HG03135 (cell line): ENCODE measurements around the gene CATSPERD.

Experiments used
- ATAC-seq: cut with Tn5 transposase; IDR thresholded peaks from one replicate; pipeline ENCODE4 v1.9.1; 2021; ENCODE audit warnings: mild to moderate bottlenecking, moderate library complexity; ENCODE audit not compliant: unreplicated experiment

Gene CATSPERD

GRCh38 chr19:5801796-5802619, 81.6 kb downstream of the CATSPERD start:
- ATAC-seq: no peak

DNA sequence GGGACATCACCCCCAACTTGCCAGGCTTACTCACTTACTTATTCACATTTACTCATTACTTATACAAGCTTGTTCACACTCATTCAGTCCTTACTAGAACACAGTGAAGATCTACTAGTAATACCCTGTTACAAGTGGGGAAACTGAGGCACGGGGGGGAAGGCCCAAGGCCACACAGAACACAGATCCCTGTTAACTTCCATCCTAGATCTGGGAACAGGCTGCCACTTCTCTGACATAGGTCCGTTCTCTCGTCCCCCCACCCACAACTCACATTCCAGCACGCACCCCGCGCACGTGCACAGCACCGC, 83.0 kb downstream of the CATSPERD start:
- ATAC-seq: no peak

GRCh38 chr19:5803752-5804515, 83.5 kb downstream of the CATSPERD start:
- peak; percentile 86 for ATAC-seq

DNA sequence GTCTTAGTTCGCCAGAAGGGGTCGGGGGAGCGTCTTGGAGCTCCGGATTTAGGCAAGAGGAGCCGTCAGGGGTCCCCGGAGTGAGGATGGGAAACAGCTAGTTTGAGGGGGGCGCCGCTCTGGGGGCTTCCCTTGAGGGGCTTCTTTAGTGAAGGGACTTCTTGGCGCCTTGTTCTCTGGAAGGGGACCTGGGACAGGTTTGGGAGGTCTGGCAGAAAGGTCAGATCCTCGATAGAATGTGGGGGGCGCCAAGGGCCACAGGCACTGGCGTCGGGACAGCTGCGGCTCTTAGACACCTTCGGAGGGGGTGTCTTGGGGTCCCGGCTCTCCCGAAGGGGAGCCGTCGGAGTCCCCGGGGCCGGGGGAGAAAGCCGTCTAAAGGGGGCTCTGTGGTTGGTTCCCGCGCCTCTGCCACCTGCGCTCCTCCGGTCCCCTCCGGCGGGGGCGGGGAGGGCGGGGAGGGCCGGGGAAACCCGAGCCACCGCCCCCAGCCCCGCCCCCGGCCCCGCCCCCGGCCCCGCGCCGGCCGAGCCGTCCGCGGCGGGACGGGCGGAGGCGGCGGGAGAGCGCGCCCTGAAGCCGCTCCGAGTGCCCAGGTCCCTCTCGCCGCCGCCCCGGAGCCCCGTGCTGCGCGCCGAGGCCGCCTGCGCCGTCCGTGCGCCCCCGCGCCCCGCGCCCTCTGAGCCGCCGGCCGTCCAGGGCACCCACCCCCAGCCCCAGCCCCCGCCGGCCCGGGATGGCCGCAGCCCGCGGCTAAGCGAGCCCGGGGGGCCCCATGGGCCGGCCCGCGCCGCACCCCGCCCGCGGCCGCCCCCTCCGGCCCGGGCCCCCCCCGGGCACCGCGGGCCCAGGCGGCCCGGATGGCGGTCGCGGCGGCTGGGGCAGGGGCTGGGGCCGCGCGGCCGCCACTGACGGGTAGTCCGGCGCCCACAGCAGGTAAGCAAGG, 84.4 kb downstream of the CATSPERD start, which contains the start of gene NRTN:
NRTN (plus strand) TSS at position 552 of the 946 bp plus-strand sequence. CDS start 19,099 bp downstream, outside the sequence.
- no peak for ATAC-seq

DNA sequence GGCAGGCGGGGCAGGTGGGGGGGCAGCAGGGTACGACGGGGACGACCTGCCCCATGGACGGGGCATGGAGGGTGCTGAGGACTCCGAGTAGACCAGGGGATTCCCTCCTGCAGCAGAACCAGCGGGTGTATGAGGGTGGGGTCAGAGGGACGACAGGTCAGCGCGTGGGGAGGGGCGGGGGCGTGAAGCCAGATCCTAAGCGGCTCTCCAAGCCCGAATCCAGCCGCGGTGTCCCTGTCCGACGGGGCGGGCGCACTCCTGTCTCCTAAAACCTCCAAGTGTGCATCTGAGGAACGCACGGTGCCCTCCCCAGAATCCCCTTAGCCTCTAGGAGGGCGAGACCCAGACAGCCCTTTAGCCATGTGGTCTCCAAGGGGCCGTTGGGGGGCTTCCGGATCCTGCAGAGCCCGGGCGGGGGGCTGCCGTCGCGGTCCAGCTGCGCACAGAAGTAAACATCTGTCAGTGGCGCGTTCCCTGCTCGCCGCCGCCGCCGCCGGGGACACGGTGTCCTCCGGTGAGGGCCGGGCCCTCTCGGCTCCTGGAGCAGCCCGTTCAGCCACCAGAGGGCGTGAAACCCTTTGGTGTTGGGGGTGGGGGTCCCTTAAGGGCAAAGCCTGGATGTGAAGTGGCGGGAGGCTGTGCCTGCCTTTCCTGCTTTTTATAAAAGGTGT, 85.2 kb downstream of the CATSPERD start:
- ATAC-seq: no peak

GRCh38 chr19:5806133-5806489, 85.7 kb downstream of the CATSPERD start:
- no peak for ATAC-seq

- no peak for ATAC-seq
Measured at GRCh38 chr19:5806905-5807304, 86.5 kb downstream of the CATSPERD start.

- no peak for ATAC-seq
Measured at GRCh38 chr19:5808120-5808816, 87.8 kb downstream of the CATSPERD start.

DNA sequence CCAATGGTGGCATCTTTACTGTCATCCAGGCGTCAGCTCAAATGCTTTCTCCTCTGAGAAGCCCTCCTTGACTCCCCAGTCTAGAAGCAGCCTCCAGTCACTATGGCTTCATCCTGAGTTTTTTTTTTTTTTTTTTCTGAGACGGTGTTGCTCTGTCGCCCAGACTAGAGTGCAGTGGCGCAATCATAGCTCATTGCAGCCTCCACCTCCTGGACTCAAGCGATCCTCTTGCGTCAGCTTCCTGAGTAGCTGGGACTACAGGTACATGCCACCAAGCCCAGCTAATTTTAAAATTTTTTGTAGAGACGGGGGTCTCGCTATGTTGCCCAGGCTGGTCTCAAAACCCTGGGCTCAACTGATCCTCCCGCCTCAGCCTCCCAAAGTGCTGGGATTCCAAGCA, 88.6 kb downstream of the CATSPERD start:
- ATAC-seq: no peak

DNA sequence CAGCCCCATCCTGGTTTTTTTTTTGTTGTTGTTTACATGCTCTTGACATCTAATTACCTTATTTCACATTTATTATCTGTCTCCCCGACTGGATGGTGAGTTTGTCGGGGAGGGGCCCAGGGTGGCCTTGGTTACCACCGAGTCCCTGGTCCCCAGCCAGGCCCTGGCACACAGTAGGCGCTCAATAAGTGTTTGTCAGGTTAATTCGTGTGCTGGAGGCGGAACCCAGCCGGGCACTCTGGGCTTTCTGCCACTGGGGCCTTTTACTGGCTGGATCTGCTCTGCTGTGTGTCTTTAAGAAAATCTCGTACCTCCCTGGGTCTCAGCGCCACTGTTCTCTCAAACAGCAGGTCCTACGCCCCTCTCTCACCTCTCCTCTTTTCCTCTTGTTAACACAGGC, 89.0 kb downstream of the CATSPERD start:
- ATAC-seq: no peak

DNA sequence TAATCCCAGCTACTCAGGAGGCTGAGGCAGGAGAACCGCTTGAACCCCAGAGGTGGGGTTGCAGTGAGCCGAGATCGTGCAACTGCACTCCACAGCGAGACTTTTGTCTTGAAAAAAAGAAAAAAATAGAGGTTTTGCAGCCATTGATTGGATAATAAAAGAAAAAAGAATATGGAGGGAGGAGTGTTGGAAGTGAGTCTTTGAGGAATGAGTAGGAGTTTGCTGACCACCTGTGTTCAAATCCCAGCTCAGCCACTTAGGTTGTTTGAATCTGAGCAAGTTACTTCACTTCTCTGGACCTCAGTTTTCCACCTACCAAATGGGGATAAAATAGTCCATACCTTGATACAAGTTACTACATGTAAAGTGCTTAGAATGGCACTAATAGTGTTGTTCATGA, 90.7 kb downstream of the CATSPERD start:
- ATAC-seq: no peak

DNA sequence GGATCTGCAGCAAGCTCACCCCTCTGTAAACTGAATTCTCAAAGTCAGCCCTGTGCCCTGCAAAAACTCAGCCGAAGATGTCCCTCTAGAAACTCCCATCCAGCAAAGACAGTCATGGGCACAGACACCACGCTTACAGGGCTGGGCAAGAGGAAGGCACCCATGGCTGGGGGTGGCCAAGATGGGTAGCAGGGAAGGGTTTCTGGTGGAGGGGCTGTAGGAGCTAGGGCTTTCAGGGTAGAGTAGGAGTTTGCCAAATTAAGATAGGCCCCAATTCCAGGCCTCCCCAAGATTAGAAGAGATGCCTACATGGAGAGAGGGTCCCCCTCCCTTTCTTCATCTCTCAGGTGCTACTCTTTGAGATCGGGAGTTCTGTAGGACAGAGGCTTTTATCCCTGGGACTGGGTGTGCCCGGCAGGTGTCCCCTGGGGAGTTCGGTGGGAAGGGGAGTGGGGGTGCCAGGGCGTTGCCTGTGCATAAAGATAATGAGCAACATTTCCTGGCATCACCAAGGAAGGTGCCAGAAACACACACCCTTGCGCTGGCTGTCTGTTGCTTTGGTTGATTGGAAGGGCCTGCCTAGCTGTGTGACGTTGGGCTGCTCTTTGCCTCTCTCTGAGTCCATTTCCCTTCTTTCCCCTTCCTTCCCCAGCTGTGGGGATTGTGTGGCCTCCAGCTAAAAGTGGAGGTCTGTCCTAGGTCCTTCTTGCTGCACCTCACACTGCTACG, 93.8 kb downstream of the CATSPERD start:
- ATAC-seq: no peak

DNA sequence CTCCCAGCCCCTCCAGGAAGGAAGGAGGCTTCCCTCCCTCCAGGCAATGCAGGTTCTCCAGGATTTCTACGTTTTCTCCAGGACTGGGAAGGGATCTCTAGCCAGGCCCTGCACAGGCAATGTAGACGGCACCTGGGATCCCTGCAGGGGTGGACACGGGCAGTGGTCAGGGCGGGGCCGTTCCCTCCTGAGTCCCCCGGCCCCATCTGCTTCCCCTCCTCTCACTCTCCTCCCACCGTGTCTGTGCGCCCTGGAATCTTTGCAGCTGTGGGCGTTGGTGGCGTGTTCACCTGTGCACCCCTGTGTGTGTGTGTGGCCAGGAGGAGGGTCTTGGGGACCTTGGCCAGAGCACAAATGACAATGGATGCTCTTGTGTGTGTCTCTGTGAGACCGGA, 94.4 kb downstream of the CATSPERD start:
- no peak for ATAC-seq

GRCh38 chr19:5817218-5817617, 96.8 kb downstream of the CATSPERD start:
- ATAC-seq: no peak

DNA sequence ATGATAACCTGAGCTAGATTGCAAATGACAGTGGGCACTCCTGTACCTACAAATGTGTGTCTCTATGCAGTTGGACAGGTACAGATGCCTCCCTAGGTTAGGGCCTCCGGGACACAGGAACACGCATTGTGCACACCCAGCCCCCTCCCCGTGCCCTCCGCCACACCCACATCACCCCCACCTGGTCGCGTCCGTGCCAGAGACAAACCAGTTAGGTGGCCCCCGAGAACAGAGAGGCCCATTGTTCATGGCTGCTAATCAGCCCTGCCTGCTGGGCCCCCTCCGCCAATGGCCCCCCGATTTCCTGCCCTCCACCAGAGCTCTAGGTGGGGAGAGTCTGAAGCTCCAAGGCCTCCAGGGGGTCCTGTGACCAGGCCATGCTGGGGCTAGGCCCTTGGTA, 98.2 kb downstream of the CATSPERD start:
- no peak for ATAC-seq

DNA sequence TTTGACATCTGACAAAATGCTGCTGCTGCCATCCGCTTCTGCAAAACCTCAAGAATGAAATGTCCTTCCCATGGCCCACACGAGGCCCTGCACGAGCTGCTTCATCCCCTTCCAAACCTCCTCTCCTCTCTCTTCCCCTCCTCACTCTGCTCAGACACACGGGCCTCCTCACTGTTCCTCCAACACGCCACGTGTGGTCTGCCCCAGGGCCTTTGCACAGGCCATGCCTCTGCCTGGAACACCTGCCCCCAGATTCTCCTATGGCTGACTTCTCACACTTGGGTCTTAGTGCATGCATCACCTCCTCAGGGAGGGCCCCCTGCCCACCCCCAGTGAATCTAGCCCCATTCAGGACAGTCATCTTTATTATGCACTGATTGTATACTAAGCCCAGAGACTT, 100.3 kb downstream of the CATSPERD start:
- ATAC-seq: no peak

- no peak for ATAC-seq
Measured at GRCh38 chr19:5821521-5822180, 101.2 kb downstream of the CATSPERD start.

- ATAC-seq: no peak
Measured at GRCh38 chr19:5822181-5822844, 101.9 kb downstream of the CATSPERD start.
